H1 (cell line): ENCODE data around the gene TSC22D4. TPM values are rescaled to one million over a fixed set of nuclear protein-coding genes. Genes with fewer than 3 reads are reported as not detected.

ENCODE experiments used
- KDM5A ChIP-seq: fragments of 200-600 bp; IDR thresholded peaks from 2 replicates; pipeline ENCODE4 v1.7.1; 2012; ENCODE audit warnings: mild to moderate bottlenecking, low read length, inconsistent platforms, mixed read lengths
- polyA plus RNA-seq, 7 experiments: library from polyadenylated mRNA; depleted of rRNA in 3 of 7; stranded (reverse) in 5 of 7; unstranded in 2 of 7; fragments of >200 nt in 5 of 7; fragments of 200-250 nt in 2 of 7; gene quantifications; 1 replicate in 5 of 7; 2 replicates in 1 of 7; 4 replicates in 1 of 7; pipeline versions ENCODE4 v1.2.1 to v1.2.3, GENCODE V29; 2011 to 2013; ENCODE audit warnings: missing spikeins in 2 of 7, mixed read lengths in 2 of 7
- total RNA-seq: library from RNA; stranded (reverse); fragmentation: NEBNext Ultra II Directional; extraction: Animal tissue kit (Norgen Biotek cat#: 25700); gene quantifications from 2 replicates; pipeline ENCODE4 v1.2.1, GENCODE V29; 2021
- TF ChIP-seq, protein P1 (sequence below): fragments of 300-600 bp; sonication (generic); IDR thresholded peaks from 2 replicates; pipeline ENCODE4 v1.7.1; 2012; ENCODE audit warnings: low read length, moderate library complexity, mild to moderate bottlenecking, inconsistent platforms; ENCODE audit not compliant: insufficient replicate concordance

The TSC22D4 gene
- total and polyA plus RNA-seq, 2 of the 8 experiments (the other 6 are each of a cell fraction or from before 2014, with no cell fraction given), result 13.2 to 20.3 TPM

DNA sequence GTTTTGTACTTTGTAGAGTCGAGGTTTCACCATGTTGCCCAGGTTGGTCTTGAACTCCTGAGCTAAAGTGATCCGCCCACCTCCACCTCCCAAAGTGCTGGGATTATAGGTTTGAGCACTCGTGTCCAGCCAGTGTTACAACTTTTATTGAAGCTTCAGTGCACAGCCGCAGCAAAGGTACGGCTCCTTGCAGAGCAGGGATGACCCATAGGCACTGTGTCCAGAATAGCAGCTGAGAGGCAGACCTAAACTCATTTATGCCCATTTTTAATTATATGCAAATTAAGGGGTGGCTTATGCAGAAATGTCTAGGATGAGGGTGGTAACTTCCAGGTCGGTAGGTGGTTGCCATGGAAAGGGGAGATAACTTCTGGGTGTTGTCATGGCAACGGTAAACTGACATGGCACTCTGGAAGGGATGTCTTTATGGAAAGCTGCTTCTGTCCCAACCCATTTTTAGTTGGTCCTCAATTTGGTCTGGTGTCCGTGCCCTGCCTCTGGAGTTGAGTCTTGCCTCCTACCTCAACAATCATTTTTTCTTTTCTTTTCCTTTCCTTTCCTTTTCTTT lies 27.4 kb upstream of the TSC22D4 start (continued):
- TF ChIP-seq, protein P1, sequence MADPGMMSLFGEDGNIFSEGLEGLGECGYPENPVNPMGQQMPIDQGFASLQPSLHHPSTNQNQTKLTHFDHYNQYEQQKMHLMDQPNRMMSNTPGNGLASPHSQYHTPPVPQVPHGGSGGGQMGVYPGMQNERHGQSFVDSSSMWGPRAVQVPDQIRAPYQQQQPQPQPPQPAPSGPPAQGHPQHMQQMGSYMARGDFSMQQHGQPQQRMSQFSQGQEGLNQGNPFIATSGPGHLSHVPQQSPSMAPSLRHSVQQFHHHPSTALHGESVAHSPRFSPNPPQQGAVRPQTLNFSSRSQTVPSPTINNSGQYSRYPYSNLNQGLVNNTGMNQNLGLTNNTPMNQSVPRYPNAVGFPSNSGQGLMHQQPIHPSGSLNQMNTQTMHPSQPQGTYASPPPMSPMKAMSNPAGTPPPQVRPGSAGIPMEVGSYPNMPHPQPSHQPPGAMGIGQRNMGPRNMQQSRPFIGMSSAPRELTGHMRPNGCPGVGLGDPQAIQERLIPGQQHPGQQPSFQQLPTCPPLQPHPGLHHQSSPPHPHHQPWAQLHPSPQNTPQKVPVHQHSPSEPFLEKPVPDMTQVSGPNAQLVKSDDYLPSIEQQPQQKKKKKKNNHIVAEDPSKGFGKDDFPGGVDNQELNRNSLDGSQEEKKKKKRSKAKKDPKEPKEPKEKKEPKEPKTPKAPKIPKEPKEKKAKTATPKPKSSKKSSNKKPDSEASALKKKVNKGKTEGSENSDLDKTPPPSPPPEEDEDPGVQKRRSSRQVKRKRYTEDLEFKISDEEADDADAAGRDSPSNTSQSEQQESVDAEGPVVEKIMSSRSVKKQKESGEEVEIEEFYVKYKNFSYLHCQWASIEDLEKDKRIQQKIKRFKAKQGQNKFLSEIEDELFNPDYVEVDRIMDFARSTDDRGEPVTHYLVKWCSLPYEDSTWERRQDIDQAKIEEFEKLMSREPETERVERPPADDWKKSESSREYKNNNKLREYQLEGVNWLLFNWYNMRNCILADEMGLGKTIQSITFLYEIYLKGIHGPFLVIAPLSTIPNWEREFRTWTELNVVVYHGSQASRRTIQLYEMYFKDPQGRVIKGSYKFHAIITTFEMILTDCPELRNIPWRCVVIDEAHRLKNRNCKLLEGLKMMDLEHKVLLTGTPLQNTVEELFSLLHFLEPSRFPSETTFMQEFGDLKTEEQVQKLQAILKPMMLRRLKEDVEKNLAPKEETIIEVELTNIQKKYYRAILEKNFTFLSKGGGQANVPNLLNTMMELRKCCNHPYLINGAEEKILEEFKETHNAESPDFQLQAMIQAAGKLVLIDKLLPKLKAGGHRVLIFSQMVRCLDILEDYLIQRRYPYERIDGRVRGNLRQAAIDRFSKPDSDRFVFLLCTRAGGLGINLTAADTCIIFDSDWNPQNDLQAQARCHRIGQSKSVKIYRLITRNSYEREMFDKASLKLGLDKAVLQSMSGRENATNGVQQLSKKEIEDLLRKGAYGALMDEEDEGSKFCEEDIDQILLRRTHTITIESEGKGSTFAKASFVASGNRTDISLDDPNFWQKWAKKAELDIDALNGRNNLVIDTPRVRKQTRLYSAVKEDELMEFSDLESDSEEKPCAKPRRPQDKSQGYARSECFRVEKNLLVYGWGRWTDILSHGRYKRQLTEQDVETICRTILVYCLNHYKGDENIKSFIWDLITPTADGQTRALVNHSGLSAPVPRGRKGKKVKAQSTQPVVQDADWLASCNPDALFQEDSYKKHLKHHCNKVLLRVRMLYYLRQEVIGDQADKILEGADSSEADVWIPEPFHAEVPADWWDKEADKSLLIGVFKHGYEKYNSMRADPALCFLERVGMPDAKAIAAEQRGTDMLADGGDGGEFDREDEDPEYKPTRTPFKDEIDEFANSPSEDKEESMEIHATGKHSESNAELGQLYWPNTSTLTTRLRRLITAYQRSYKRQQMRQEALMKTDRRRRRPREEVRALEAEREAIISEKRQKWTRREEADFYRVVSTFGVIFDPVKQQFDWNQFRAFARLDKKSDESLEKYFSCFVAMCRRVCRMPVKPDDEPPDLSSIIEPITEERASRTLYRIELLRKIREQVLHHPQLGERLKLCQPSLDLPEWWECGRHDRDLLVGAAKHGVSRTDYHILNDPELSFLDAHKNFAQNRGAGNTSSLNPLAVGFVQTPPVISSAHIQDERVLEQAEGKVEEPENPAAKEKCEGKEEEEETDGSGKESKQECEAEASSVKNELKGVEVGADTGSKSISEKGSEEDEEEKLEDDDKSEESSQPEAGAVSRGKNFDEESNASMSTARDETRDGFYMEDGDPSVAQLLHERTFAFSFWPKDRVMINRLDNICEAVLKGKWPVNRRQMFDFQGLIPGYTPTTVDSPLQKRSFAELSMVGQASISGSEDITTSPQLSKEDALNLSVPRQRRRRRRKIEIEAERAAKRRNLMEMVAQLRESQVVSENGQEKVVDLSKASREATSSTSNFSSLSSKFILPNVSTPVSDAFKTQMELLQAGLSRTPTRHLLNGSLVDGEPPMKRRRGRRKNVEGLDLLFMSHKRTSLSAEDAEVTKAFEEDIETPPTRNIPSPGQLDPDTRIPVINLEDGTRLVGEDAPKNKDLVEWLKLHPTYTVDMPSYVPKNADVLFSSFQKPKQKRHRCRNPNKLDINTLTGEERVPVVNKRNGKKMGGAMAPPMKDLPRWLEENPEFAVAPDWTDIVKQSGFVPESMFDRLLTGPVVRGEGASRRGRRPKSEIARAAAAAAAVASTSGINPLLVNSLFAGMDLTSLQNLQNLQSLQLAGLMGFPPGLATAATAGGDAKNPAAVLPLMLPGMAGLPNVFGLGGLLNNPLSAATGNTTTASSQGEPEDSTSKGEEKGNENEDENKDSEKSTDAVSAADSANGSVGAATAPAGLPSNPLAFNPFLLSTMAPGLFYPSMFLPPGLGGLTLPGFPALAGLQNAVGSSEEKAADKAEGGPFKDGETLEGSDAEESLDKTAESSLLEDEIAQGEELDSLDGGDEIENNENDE, result no peak
- TF ChIP-seq KDM5A, result no peak
- TF ChIP-seq, all 59 proteins: peak for 1
